Non-pigmented ciliary epithelial cell (primary cell): ENCODE measurements around the gene EXO1.
"Not testable (repeated sequence)": the region's sequence is repeated elsewhere in the genome, so short reads cannot be mapped to it uniquely, and the experiment has no call there.

Source experiments
- DNase-seq: peaks from one replicate; pipeline ENCODE4 v3.0.0-alpha.2; 2010; ENCODE audit warnings: low read depth

The EXO1 gene

GRCh38 chr1:241847796-241848685 is at the start of gene EXO1:
EXO1 (plus strand) TSS chr1:241848204; CDS start chr1:241850426, 2,222 bp downstream.
- peak; percentile 65 for DNase-seq

GRCh38 chr1:241799416-241799815 is 48.6 kb upstream of the EXO1 start:
- DNase-seq = no peak

DNA sequence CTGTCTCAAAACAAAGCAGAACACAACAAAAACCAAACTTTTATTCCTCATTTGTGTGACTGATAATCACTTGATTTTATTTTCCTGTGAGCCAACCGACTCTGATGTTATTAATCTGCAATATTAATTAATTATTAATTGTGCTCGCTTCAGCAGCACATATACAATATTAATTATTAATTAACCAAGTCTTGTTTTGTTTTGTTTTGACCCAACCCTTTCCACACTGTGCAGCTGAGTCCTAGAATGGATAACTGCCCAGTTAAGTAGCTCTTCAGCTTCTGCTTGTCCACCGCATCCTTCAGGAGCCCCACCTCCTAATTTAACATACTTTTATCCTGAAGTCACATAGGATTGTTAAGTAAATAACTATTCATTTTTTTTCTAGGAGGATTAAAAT is 47.4 kb upstream of the EXO1 start:
- DNase-seq = no peak

- no peak for DNase-seq
Observed at GRCh38 chr1:241802863-241803262, 45.1 kb upstream of the EXO1 start.

DNA sequence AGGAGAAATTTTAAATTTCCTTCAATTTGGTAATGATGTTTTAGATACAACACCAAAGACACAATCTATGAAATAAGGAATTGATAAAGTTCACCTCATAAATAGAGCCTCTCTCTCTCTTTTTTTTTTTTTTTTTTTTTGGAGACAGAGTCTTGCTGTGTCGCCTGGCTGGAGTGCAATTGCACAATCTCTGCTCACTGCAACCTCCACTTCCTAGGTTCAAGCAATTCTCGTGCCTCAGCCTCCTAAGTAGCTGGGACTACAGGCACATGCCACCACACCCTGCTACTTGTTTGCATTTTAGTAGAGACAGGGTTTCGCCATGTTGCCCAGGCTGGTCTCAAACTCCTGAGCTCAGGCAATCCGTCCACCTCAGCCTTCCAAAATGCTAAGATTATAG is 43.3 kb upstream of the EXO1 start:
- not testable (repeated sequence) for DNase-seq

- no peak for DNase-seq
Observed at GRCh38 chr1:241808265-241808664, 39.7 kb upstream of the EXO1 start.

DNA sequence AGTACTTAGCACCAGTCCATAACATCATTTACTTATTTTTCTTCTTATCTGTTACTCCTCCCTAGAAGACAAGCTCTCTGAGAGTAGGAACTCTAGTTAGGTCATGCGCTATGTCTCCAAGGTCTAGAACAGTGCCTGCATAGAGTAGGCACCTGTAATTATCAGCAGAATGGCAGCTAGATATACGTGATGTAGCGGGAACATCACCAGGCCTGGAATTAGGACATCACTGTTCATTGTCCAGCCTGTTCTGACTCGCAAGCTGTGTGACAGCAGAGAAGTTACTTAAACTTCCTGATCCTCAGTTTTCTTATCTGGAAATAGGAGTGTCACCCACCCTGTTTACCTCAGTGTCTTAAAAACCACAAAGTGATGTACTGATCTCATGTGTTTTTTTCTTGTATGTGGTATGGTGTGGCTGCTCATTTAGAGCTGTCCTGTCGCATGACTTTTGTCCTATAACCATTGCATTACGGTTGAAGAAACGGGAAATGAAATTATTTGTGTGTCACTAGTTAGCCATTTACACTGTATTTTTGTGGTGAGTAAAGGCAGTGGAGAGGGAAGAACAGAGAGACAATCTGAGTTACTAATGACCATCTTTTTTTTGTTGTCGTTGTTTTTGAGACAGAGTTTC is 37.1 kb upstream of the EXO1 start:
- DNase-seq = no peak

DNA sequence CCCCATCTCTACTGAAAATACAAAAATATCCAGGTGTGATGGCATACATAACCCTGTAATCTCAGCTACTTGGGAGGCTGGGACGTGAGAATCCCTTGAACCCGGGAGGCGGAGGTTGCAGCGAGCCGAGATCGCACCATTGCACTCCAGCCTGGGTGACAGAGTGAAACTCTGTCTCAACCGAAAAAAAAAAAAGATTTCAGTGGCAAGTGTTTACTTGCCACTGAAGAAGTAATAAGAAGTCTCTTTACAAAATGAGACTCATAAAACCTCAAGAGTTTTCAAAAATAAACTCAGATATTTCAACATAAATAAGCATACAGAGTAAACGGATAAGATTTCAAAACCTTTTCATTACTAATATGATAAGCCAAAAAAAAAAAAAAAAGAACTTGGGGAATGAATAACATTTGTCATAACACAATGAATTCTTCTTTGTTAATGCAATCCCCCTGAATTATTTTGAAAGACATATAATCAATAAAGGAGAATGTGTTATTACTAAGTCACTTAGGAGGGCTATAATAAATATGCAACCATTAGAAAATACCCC is 34.2 kb upstream of the EXO1 start:
- no peak for DNase-seq

- no peak for DNase-seq
Observed at GRCh38 chr1:241816008-241816407, 32.0 kb upstream of the EXO1 start.

DNA sequence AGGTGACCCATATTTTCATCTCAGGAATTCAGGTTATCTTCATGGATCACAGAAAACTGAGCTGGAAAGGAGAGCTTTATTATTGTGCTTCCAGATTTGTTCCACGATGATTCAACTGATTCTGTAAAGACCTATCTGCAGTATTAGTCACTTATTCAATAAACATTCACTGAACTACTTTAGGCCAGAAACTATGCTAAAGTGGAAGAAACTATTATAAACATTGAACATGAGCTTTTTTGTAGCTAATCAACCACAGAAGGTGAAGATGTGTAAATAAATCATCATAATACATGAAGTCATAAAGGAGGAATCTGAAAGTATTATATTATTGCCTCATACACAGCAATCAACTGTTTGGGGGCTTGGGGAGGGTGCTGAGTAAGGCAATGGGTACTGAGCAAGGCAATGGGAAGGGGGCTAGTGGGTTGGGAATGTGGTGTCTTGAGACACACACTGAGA is 30.6 kb upstream of the EXO1 start:
- peak; percentile 73 for DNase-seq

DNA sequence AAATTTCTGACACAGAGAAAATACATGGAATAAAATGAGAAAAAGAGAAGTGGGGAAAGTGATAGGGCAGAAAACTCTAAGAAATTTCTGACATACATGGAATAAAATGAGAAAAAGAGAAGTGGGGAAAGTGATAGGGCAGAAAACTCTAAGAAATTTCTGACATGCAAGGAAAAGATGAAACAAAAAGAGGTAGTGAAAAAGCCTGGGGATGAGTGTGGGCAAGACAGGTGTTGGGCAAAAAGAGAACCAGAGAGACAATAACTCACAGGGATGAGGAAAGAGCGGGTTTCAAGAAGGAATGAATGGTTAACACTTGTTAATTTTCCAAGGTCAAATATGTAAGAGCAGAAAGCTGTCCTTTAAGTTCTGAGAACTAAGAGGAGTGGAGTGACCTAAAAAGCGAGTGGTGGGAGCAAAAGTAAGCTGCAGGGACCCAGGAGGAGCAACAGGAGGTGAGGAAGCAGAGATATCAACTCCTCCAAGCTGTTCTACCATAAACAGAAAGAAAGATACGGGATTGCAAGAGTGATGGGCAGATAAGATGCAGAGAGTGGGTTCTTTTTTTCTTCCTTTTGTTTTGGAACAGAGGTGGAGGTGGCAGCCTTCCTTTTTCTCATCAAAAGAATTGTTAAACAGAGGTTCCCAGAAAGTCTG is 29.9 kb upstream of the EXO1 start:
- no peak for DNase-seq

- DNase-seq = no peak
Observed at GRCh38 chr1:241819340-241819866, 28.6 kb upstream of the EXO1 start.

DNA sequence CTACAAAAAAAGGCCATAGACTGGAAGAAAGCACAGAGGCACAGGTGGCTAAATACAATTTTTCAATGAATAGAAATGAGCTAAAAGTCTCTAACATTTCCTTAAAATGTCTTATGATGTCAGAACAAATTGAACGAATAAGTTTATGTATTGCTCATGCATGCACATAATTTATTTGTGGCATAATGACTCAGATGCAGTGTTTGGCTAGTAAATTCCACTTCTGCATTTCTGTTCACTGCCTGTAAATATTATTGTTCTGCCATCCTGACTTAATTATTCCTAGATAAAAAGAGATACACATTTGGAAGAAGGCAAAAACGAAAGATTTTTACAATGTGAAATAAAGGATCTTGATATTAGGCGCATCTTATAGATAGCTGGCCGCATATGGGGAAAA is 26.6 kb upstream of the EXO1 start:
- peak; percentile 62 for DNase-seq

DNA sequence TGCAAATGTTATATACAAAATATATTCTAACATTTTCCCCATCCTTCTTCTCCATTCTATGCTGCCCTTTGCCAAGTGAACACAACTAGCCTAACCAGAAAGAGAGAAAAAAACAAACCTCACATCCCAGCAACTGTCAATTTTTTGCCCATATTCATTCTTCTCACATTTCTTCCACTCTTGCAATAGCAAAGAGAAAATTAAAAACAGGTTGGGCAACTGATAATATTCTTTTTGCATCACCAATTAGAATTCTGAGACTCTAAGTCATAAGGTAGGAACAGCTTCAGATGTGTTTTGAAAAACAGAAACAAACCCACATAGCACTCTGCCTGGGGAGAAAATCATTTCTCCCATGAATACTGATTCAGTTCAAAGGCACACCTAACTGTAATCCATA is 25.2 kb upstream of the EXO1 start:
- DNase-seq = no peak

- no peak for DNase-seq
Observed at GRCh38 chr1:241823925-241824324, 24.1 kb upstream of the EXO1 start.

DNA sequence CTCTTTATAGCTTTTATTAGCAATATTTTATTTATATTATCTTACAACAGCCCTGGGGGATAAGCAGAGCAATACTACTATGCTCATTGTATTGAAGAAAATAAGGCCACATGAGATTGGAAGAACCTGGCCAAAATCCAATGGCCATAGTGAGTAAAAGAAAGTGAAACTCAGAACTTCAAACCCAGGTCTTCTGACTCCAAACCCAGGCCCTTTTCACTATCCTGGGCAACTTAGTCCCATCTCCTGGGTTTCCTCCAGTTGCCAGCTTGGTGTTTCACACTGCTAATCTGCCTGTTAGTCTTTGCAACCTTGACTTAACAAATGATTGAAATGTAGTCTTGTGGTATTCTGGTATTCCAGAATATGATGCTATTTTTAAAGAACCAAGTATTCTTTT is 22.4 kb upstream of the EXO1 start:
- no peak for DNase-seq

DNA sequence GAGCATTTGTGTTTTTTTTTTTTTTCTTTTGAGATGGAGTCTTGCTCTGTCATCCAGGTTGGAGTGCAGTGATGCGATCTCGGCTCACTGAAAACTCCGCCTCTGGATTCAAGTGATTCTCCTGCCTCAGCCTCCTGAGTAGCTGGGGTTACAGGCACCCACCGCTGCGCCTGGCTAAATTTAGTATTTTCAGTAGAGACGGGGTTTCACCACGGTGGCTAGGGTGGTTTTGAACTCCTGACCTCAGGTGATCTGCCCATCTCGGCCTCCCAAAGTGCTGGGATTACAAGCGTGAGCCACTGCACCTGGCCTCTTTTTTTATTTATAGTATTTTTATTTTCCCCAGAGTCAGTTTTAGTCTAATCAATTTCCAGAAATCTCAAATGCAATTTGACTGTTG is 21.4 kb upstream of the EXO1 start:
- not testable (repeated sequence) for DNase-seq

- no peak for DNase-seq
Observed at GRCh38 chr1:241827264-241827663, 20.7 kb upstream of the EXO1 start.

GRCh38 chr1:241828463-241829021 is 19.5 kb upstream of the EXO1 start:
- DNase-seq = no peak

GRCh38 chr1:241829468-241829867 is 18.5 kb upstream of the EXO1 start:
- DNase-seq = no peak

GRCh38 chr1:241834733-241835377 is 13.1 kb upstream of the EXO1 start:
- DNase-seq = no peak
